Measurements from ENCODE around the gene FMNL2. TPM values are rescaled to one million over a fixed set of nuclear protein-coding genes. Genes with fewer than 3 reads are reported as not detected.
A peak's percentile ranks its signal among the peaks of the same experiment; 100 is the strongest.

Gene FMNL2
- total and polyA plus RNA-seq, 4 donors: 18.8 to 81.4 (median 38.4) TPM

- Histone ChIP-seq H3K9me3 (ENCODE audit: control insufficient read depth in 4 of 4, insufficient read depth in 3 of 4, low read length in 3 of 4) (no peaks in the 10 kb centered on the region), H3K9ac (ENCODE audit: insufficient read depth in 1 of 2, low read length in 2 of 2) (no peak overlapping the region), H3K27me3 (ENCODE audit: control insufficient read depth in 3 of 3, insufficient read depth in 3 of 3, low read length in 2 of 3) (no peaks in the 10 kb centered on the region), H3K4me1 (ENCODE audit: control insufficient read depth in 5 of 5, insufficient read depth in 5 of 5, low read length in 5 of 5) (peaks cover 0 to 10% (median 6%) of the 10 kb centered on the region in 5 donors), H3K36me3 (ENCODE audit: control insufficient read depth in 4 of 4, insufficient read depth in 4 of 4, low read length in 4 of 4) (no peaks in the 10 kb centered on the region), H3K27ac (ENCODE audit: low read depth in 1 of 2, low read length in 1 of 2) (no peak overlapping the region), H3K4me3 (no peak overlapping the region)
- 91 to 96% methylated on average over 4 of the region's 4 CpGs for WGBS, 2 donors
- DNase-seq (no peak), ATAC-seq (ENCODE audit: insufficient read depth, low FRiP score) (no peak)
- no peak for TF ChIP-seq CTCF (IDR thresholded peaks at IDR 0.05; ENCODE audit: control extremely low read depth, extremely low read depth)
Observed at GRCh38 chr2:152513029-152513428, 178.1 kb downstream of the FMNL2 start.

GRCh38 chr2:152513681-152514080, 178.7 kb downstream of the FMNL2 start:
- no peak overlapping the region for H3K9ac ChIP-seq (ENCODE audit: insufficient read depth in 1 of 2, low read length in 2 of 2)
- no peaks in the 10 kb centered on the region for H3K27me3 ChIP-seq (ENCODE audit: control insufficient read depth in 3 of 3, insufficient read depth in 3 of 3, low read length in 2 of 3)
- H3K4me1 ChIP-seq (ENCODE audit: control insufficient read depth in 5 of 5, insufficient read depth in 5 of 5, low read length in 5 of 5): peaks cover 1 to 14% (median 6%) of the 10 kb centered on the region in 5 donors
- H3K4me3 ChIP-seq: no peak overlapping the region
- WGBS, 2 donors: 65 to 75% methylated on average over 2 of the region's 2 CpGs
- H3K27ac ChIP-seq (ENCODE audit: low read depth in 1 of 2, low read length in 1 of 2): peak overlapping the region in 1 of 2 donors; percentile 33
- no peaks in the 10 kb centered on the region for H3K36me3 ChIP-seq (ENCODE audit: control insufficient read depth in 4 of 4, insufficient read depth in 4 of 4, low read length in 4 of 4)
- H3K9me3 ChIP-seq (ENCODE audit: control insufficient read depth in 4 of 4, insufficient read depth in 3 of 4, low read length in 3 of 4): no peaks in the 10 kb centered on the region
- DNase-seq (no peak), ATAC-seq (ENCODE audit: insufficient read depth, low FRiP score) (no peak)
- no peak for TF ChIP-seq CTCF (IDR thresholded peaks at IDR 0.05; ENCODE audit: control extremely low read depth, extremely low read depth)

- 85 to 90% methylated on average over 1 of the region's 1 CpG for WGBS, 2 donors
- no peaks in the 10 kb centered on the region for H3K27me3 ChIP-seq (ENCODE audit: control insufficient read depth in 3 of 3, insufficient read depth in 3 of 3, low read length in 2 of 3)
- peaks cover 0 to 17% (median 9%) of the 10 kb centered on the region in 5 donors for H3K4me1 ChIP-seq (ENCODE audit: control insufficient read depth in 5 of 5, insufficient read depth in 5 of 5, low read length in 5 of 5)
- ATAC-seq (ENCODE audit: insufficient read depth, low FRiP score): no peak
- H3K4me3 ChIP-seq: no peak overlapping the region
- no peaks in the 10 kb centered on the region for H3K9me3 ChIP-seq (ENCODE audit: control insufficient read depth in 4 of 4, insufficient read depth in 3 of 4, low read length in 3 of 4)
- H3K27ac ChIP-seq (ENCODE audit: low read depth in 1 of 2, low read length in 1 of 2): no peak overlapping the region
- DNase-seq: no peak
- peaks cover 0 to 5% (median 0%) of the 10 kb centered on the region in 4 donors for H3K36me3 ChIP-seq (ENCODE audit: control insufficient read depth in 4 of 4, insufficient read depth in 4 of 4, low read length in 4 of 4)
- no peak overlapping the region for H3K9ac ChIP-seq (ENCODE audit: insufficient read depth in 1 of 2, low read length in 2 of 2)
- TF ChIP-seq CTCF (IDR thresholded peaks at IDR 0.05; ENCODE audit: control extremely low read depth, extremely low read depth): no peak
Observed at GRCh38 chr2:152518034-152518433, 183.1 kb downstream of the FMNL2 start.
